HEK293 (cell line): ENCODE data around the gene IZUMO2.
"Not testable (repeated sequence)": the region's sequence is repeated elsewhere in the genome, so short reads cannot be mapped to it uniquely, and the experiment has no call there.

Experiments used
- CTCF ChIA-PET: fragments of 350-600 bp; formaldehyde crosslinking; extraction: SDS; loops from one replicate; lab custom pipeline; 2021; ENCODE audit warnings: antibody characterized with exemption; lab: Yijun Ruan, JAX
- POLR2A ChIA-PET: fragments of 300-600 bp; formaldehyde crosslinking; extraction: SDS; loops from one replicate; lab custom pipeline; 2020; ENCODE audit warnings: antibody characterized with exemption, inconsistent platforms; lab: Yijun Ruan, JAX
- H3K27ac ChIP-seq: fragments of 200-500 bp; sonication (Bioruptor generic); 2 replicates; pipeline ENCODE4 v1.5.1; 2014; ENCODE audit warnings: low read depth, low read length, control low read depth, inconsistent platforms; ENCODE audit errors: extremely low read depth
- H3K36me3 ChIP-seq, 2 experiments: fragments of 200-500 bp in 1 of 2; sonication (Bioruptor generic) in 1 of 2; 1 replicate in 1 of 2; 2 replicates in 1 of 2; pipeline ENCODE4 v1.5.1; 2014 to 2017; ENCODE audit warnings: inconsistent platforms in 2 of 2, low read length in 2 of 2; ENCODE audit not compliant: control insufficient read depth in 2 of 2, insufficient read depth in 1 of 2
- H3K4me1 ChIP-seq: fragments of 200-500 bp; sonication (Bioruptor generic); 2 replicates; pipeline ENCODE4 v1.5.1; 2014; ENCODE audit warnings: mild to moderate bottlenecking, low read length, inconsistent platforms; ENCODE audit not compliant: control insufficient read depth, insufficient read depth
- H3K4me3 ChIP-seq: 2 replicates; pipeline ENCODE4 v1.5.1; 2011; ENCODE audit warnings: low read depth, mild to moderate bottlenecking, control low read depth, low read length, moderate library complexity
- H3K9me3 ChIP-seq: fragments of 200-500 bp; sonication (Bioruptor generic); 2 replicates; pipeline ENCODE4 v1.5.1; 2014; ENCODE audit warnings: low read depth, low read length, inconsistent platforms; ENCODE audit not compliant: control insufficient read depth, insufficient read depth
- ATF2 ChIP-seq: fragments of 450-650 bp; formaldehyde crosslinking; IDR thresholded peaks from 2 replicates; pipeline ENCODE4 v1.5.1; 2016; ENCODE audit warnings: missing biosample characterization, missing genetic modification characterization, low read depth
- KLF8 ChIP-seq: fragments of 450-650 bp; formaldehyde crosslinking; IDR thresholded peaks from 2 replicates; pipeline ENCODE4 v1.5.1; 2016; ENCODE audit warnings: missing biosample characterization, missing genetic modification characterization
- KLF9 ChIP-seq: fragments of 450-650 bp; formaldehyde crosslinking; IDR thresholded peaks from 2 replicates; pipeline ENCODE4 v1.5.1; 2016; ENCODE audit warnings: missing biosample characterization, missing genetic modification characterization, low read depth
- PRDM10 ChIP-seq: fragments of 450-650 bp; formaldehyde crosslinking; IDR thresholded peaks from 2 replicates; pipeline ENCODE4 v1.5.1; 2016; ENCODE audit warnings: missing biosample characterization, missing genetic modification characterization
- RBAK ChIP-seq: fragments of 450-650 bp; formaldehyde crosslinking; IDR thresholded peaks from 2 replicates; pipeline ENCODE4 v1.5.1; 2016; ENCODE audit warnings: missing biosample characterization, missing genetic modification characterization
- SP7 ChIP-seq: fragments of 450-650 bp; formaldehyde crosslinking; IDR thresholded peaks from 2 replicates; pipeline ENCODE4 v1.5.1; 2016; ENCODE audit warnings: missing biosample characterization, missing genetic modification characterization
- YY2 ChIP-seq: fragments of 450-650 bp; formaldehyde crosslinking; IDR thresholded peaks from 2 replicates; pipeline ENCODE4 v1.5.1; 2016; ENCODE audit warnings: missing biosample characterization, missing genetic modification characterization
- ZEB2 ChIP-seq: fragments of 450-650 bp; formaldehyde crosslinking; IDR thresholded peaks from 2 replicates; pipeline ENCODE4 v1.5.1; 2016; ENCODE audit warnings: missing biosample characterization, missing genetic modification characterization
- ZNF660 ChIP-seq: fragments of 450-650 bp; IDR thresholded peaks from 2 replicates; pipeline ENCODE4 v1.5.1; 2018; ENCODE audit warnings: missing biosample characterization, mild to moderate bottlenecking, missing genetic modification characterization
- ZNF785 ChIP-seq: fragments of 450-650 bp; formaldehyde crosslinking; IDR thresholded peaks from 2 replicates; pipeline ENCODE4 v1.5.1; 2016; ENCODE audit warnings: missing biosample characterization, missing genetic modification characterization
- ZXDB ChIP-seq: fragments of 450-650 bp; formaldehyde crosslinking; IDR thresholded peaks from 2 replicates; pipeline ENCODE4 v1.5.1; 2016; ENCODE audit warnings: missing biosample characterization, missing genetic modification characterization

IZUMO2 gene

GRCh38 chr19:50133518-50134492 is 29.3 kb downstream of the IZUMO2 start (continued):
- TF ChIP-seq ZNF785 (tag by site-specific recombination): peak; percentile 75; the same call in 1 of the 2 replicates
- peak; percentile 68 for TF ChIP-seq SP7 (tag by site-specific recombination)
- peak; percentile 52; the same call in 1 of the 2 replicates for TF ChIP-seq ZEB2 (tag by site-specific recombination)
- peak; percentile 52 for TF ChIP-seq ATF2 (tag by site-specific recombination)
- TF ChIP-seq KLF9 (tag by site-specific recombination): peak; percentile 55; the same call in 1 of the 2 replicates
- peak; percentile 25; the same call in 1 of the 2 replicates for TF ChIP-seq ZNF660 (tag by site-specific recombination)
- peak; percentile 45; the same call in 1 of the 2 replicates for TF ChIP-seq ZXDB (tag by site-specific recombination)
- TF ChIP-seq PRDM10 (tag by site-specific recombination): peak; percentile 42; the same call in 1 of the 2 replicates
- TF ChIP-seq KLF8 (tag by site-specific recombination): peak; percentile 78
- TF ChIP-seq RBAK (tag by site-specific recombination): peak; percentile 66; the same call in 1 of the 2 replicates
- peak; percentile 78 for TF ChIP-seq YY2 (tag by site-specific recombination)

- CTCF ChIA-PET, H3K4me3 ChIP-seq, H3K27ac ChIP-seq, H3K36me3 ChIP-seq, H3K9me3 ChIP-seq, POLR2A ChIA-PET, H3K4me1 ChIP-seq: not testable (repeated sequence)
These were observed 59.1 kb downstream of the IZUMO2 start for GRCh38 chr19:50104012-50104411.

- H3K4me3 ChIP-seq, H3K36me3 ChIP-seq, H3K27ac ChIP-seq, POLR2A ChIA-PET, H3K9me3 ChIP-seq, H3K4me1 ChIP-seq, CTCF ChIA-PET: not testable (repeated sequence)
These were observed 59.7 kb downstream of the IZUMO2 start for GRCh38 chr19:50103405-50103804.
